ENCODE results near the gene EYS. TPM values are rescaled to one million over a fixed set of nuclear protein-coding genes. Genes with fewer than 3 reads are reported as not detected.
"Not testable (repeated sequence)": the region's sequence is repeated elsewhere in the genome, so short reads cannot be mapped to it uniquely, and the experiment has no call there.

EYS gene
- polyA plus RNA-seq, 3 donors = 0.21 to 0.90 (median 0.22) TPM

DNA sequence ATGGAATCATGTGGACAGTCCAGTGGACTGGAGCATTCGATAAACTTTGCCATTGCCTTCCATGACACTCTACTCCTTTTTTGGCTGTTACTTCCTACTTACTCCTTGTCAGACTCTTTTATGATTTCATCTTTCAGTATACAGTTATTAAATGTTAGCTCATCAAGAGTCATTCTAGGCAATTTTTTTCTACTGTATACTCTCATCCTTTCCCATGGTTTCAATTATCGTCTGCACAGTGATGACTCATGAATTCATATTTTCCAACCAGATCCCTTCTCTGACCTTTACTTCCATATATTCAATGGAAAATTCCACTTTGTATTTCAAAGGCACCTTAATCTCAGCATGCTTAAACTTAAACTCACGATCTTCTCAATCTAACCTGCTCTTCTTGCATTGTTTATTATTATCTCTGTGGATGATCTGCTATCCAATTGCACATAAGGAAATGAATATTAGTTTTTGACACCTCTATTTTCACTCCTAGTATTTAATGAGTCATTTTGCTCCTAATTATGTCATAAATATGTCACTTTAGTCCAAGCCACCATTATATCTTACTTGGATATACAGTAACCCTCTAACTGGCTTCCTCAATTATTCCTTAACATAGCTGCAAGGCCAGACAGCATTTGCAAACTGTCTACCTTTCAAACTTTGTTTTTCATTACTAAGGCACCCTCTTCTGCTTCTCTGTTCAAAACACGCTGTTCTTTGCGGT lies 1643.9 kb downstream of the EYS start:
- WGBS, 3 donors = 84 to 87% (median 84%) methylated on average over 5 of the region's 5 CpGs
- no peak overlapping the region for H3K27ac ChIP-seq (ENCODE audit: low read depth, low read length)

DNA sequence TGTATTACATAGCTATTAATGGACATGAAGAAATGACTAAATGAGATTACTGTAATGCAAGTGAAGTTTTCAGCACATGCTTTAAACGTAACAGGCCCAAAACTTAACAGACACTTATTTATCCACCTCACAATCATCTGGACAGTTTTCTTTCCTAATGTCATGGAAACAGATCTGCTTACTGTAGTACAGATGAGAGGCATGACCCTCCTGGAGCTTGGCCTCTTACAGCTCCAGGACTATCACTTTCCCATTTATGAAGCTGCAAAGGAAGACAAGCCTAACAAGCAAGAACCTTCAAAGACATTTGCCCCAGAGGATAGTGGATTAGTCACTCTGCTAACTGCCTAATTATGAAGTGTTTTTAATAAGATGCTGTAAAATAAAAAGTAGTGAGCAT lies 1652.2 kb downstream of the EYS start:
- WGBS, 3 donors = 70 to 97% (median 71%) methylated on average over 1 of the region's 1 CpG
- no peak overlapping the region for H3K27ac ChIP-seq (ENCODE audit: low read depth, low read length)

DNA sequence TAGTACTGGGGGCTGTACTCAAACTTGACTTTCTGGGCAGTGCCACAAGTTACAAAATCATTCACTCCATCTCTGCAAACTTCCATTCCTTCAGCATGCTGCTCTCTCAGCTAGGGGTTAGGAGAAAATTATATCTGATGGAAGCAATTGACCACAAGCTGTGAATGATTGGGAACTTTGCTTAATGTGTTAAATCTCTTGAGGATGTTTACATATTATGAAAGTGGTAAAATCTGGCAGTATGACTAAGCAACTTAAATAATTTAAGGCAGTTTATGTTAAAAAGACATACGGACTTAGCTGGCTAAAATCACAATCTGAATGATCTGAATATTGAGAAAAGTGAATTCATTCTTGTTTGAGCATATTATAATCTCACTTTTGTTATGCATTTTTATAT lies 1656.4 kb downstream of the EYS start:
- H3K27ac ChIP-seq (ENCODE audit: low read depth, low read length) = no peak overlapping the region
- 39 to 59% (median 50%) methylated on average over 1 of the region's 1 CpG for WGBS, 3 donors

DNA sequence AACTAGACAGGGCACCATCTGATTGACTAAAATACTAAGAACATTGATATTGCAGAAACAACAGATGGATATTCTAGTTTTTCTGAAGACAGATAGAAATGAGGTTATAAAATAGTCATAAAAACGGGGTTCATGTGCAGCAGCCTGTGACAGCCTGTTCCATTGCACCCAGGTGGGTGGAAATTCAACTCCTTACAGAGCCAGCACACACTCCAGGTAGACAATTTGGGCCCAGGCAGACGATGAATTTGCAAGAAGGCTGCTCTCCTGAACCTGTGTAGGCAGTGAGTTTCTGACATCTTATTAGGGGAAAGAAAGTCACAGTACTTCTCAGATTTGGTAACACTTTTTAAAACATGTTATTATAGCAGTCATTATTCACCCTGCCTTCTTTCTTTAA lies 1657.3 kb downstream of the EYS start:
- H3K27ac ChIP-seq (ENCODE audit: low read depth, low read length) = no peak overlapping the region
- 59 to 66% (median 61%) methylated on average over 2 of the region's 2 CpGs for WGBS, 3 donors

DNA sequence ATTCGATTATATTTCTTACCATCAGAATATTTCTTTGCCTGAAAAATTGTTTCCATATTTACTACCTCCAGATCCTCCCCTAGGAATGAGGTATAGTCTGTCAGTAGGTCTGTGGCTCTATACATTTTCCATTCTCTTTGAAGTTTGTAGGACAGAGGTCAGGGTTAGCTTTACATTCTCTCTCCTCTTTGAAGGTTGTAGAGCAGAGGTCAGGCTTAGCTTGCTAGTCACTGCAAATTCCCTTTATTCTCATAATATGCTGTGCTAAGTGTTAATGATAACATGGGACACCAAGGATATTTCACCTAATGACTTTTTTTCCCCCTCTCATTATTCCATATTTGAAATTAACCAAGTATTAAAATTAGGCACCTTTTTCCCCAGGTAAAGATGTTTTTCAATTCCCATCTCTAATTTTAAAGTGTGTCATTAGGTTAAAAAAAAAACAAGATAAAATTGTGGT lies 1660.2 kb downstream of the EYS start:
- WGBS, 3 donors = 38 to 60% (median 56%) methylated on average over 1 of the region's 1 CpG
- no peak overlapping the region for H3K27ac ChIP-seq (ENCODE audit: low read depth, low read length)

DNA sequence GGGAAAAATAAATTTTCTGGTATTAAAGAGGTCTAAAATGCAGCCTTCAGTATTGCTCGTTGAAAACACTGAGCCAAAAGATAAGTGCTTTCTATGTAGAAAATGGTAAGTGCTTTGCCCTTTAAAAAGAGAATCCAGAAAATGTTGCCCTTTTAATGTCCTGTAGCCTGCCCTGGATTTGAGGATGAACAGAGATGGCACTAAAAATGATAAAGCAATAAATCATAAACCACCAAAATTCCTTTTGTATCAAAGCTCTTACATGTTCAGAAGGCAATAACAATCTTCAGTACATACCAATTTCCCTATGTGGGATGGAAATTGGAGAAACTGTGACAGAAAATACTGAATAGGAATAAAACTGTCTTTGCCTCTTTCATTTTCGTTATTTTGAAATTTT lies 1665.7 kb downstream of the EYS start:
- 54 to 76% (median 73%) methylated on average over 2 of the region's 2 CpGs for WGBS, 3 donors
- H3K27ac ChIP-seq (ENCODE audit: low read depth, low read length) = no peak overlapping the region

DNA sequence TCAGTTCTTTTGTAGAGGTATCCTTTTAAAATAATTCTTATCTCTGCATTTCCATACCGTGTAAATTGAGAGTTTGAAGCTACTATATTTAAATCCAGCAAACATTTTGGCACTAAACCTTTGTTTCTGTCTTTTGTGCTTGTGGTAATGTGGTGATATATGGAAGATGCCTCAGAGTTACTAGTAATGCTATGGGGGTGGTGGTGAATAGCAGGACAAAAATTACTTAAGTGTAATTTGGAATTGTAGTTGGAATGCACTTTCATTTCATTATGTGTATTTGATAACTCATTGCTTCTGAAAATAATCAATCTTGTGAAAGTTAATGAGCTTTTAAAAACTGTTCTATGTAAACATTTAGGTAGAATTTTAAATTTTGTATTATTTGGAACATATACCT lies 1666.9 kb downstream of the EYS start:
- WGBS, 3 donors = 57 to 61% (median 58%) methylated on average over 1 of the region's 1 CpG
- no peak overlapping the region for H3K27ac ChIP-seq (ENCODE audit: low read depth, low read length)

DNA sequence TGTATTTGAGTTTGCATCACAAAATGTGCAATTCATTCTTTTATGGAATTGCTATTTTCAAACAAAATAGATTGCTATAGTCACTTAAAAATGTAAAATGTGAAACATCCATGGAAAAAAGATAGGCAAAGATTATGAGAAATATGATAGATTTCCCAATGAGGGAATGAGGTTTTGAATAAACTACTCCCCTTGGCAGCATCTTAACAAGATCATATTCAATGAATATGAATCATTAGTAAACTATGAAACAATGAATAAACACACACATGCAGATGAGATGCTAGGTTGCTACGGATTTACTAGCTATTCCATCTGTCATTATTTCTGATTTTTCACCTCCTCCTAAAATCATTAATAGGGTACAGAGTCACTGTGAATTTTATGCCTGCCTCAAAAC lies 1669.6 kb downstream of the EYS start:
- WGBS, 3 donors = 22 to 51% (median 42%) methylated on average over 1 of the region's 1 CpG
- no peak overlapping the region for H3K27ac ChIP-seq (ENCODE audit: low read depth, low read length)

DNA sequence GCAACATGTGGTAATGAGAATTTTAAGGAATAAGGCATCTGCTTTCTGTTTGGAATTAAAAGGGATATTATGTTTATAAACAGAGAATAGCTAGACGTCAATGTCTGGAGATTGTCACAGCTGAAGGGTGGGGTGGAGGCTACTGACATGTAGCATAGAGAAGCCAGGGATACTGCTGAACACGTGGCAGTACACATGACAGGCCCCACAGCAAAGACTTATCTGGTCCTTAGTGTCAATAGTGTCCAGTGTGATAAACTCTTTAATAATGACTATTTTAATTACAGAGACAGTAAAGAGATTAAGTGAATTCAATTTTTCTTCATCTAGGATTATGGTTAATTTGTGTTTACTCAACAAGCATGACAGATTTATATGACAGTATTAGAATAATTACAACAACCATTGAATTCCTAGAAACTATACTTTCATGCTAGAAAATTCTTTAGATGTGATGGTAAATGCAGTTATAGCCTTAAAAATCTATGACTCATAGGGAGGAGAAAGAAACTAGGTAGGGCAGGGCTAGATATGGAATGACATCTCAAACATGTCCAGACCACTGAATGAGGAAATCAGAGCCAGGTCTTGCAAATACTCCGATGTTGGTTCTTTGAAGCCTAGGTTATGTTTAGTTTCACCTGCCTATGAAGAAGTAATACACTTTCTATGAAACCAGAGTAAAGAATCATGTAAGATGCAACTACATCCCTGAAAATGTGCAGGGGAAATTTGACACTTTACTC lies 1671.9 kb downstream of the EYS start:
- H3K27ac ChIP-seq (ENCODE audit: low read depth, low read length) = no peak overlapping the region
- WGBS, 3 donors = 49 to 59% (median 55%) methylated on average over 3 of the region's 3 CpGs

DNA sequence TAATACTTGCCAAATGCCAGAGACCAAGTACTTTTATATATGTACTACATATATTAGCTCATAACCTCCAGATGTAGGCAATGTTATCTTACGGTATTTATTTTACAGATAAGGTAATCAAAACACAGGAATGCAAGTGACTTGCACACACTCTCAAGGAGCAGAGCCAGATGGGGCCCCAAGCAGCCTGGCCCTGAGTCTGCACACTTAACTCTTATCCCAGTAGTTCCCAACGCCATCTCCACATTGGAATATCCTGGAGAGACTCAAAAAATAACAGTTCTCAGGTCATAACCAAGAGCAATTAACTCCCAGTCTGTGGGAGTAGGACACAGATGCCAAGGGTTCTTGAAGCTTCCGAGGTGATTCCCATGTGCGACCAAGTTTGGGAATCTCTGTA lies 1672.7 kb downstream of the EYS start:
- 63 to 66% (median 63%) methylated on average over 4 of the region's 4 CpGs for WGBS, 3 donors

DNA sequence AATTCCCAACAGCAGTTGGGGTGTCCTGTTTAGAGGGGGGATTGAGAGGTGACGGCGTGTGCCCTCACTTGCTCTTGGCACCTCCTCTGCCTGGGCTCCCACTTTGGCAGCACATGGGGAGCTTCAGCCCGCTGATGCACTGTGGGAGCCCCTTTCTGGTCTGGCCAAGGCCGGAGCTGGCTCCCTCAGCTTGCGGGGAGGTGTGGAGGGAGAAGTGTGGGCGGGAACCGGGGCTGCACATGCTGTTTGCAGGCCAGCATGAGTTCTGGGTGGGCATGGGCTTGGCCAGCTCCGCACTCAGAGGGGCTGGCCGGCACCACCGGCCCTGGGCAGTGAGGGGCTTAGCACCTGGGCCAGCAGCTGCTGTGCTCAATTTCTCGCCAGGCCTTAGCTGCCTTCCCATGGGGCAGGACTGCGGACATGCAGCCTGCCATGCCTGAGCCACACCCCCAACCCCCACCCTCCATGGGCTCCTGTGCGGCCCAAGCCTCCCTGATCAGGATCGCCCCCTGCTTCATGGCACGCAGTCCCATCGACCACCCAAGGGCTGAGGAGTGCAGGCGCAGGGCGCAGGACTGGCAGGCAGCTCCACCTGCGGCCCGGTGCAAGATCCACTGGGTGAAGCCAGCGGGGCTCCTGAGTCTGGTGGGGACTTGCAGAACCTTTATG lies 1675.9 kb downstream of the EYS start:
- not testable (repeated sequence) for H3K27ac ChIP-seq (ENCODE audit: low read depth, low read length)
- 88 to 96% (median 95%) methylated on average over 19 to 21 of the region's 21 CpGs for WGBS, 3 donors

More for the DNA sequence above, 1672.7 kb downstream of the EYS start:
- no peak overlapping the region for H3K27ac ChIP-seq (ENCODE audit: low read depth, low read length)

DNA sequence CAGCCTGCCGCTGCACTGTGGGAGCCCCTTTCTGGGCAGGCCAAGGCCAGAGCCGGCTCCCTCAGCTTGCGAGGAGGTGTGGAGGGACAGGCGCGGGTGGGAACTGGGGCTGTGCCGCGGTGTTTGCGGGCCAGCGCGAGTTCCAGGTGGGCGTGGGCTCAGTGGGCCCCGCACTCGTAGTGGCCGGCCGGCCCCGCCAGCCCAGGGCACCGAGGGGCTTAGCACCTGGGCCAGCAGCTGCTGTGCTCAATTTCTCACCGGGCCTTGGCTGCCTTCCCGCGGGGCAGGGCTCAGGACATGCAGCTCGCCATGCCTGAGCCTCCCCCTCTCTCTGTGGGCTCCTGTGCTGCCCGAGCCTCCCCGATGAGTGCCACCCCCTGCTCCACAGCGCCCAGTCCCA lies 1683.3 kb downstream of the EYS start:
- no peak overlapping the region for H3K27ac ChIP-seq (ENCODE audit: low read depth, low read length)
- WGBS, 3 donors = 96 to 98% (median 96%) methylated on average over 19 to 24 of the region's 24 CpGs

DNA sequence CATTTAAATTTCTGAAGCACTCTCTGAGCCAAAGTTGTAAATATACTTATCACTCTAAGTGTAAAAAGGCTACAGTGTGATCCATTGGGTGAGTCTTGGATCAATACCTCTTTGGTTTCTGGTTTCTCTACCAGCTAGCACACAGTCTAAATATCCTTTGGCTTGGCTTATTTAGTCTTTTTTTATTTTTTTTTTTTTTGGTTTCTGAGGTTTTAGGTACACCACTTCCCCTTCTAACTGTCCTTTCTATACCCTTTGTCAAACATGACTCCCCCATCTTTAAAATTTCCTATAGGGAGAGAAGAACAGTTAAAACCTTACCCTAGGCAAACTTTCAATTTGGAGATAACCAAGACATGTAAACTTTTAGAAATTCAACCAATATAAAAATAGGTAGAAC lies 1692.4 kb downstream of the EYS start:
- no peak overlapping the region for H3K27ac ChIP-seq (ENCODE audit: low read depth, low read length)

DNA sequence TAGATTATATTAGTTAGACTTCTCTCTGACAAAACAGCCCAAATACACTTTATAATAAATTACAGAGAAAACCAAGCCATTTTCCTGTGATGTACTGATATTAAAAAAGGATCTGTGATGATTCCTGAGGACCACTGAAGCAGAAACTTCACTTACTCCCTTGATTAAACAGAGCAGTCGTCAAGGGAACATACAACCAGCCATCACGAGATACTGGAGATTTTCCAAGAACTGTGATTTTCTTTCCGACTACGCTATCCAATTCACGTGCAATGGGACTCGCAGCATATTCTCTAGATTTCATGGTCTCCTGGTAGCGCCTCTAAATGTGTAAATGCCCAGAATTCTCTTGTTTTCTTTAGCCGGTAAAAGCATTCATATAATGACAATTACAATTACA lies 1694.0 kb downstream of the EYS start:
- no peak overlapping the region for H3K27ac ChIP-seq (ENCODE audit: low read depth, low read length)
- WGBS, 3 donors = 53 to 73% (median 56%) methylated on average over 8 of the region's 8 CpGs

DNA sequence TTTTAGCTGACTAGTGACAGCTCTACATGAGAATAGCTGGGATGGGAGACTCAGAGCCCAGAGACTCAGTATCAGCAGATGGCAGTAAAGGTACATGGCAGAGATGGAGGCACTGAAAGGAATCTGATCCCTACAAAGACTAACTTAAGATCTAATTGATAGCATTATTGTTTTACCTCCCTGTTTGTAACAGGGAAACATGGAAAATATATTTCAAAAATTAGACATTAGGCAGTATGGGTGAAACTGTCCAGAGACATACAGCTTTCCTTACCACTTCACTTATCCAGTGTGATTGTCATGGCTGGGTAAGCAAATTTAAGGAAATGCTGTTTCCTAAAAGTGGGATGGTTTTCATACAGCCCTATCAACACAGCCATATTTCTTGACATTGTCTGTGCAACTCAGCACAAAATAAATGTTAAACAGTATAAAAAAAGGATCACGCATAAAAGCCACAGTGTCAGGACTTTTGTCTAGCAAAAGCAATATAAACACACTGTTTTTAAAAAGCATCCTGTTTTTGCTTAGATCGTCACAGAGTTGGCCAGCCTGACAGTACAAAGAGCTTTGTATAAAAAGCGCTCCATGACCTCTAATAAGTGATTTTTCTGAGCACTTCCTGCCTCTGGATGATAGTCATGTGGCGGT lies 1694.5 kb downstream of the EYS start:
- no peak overlapping the region for H3K27ac ChIP-seq (ENCODE audit: low read depth, low read length)
- 54 to 59% (median 58%) methylated on average over 4 of the region's 4 CpGs for WGBS, 3 donors

DNA sequence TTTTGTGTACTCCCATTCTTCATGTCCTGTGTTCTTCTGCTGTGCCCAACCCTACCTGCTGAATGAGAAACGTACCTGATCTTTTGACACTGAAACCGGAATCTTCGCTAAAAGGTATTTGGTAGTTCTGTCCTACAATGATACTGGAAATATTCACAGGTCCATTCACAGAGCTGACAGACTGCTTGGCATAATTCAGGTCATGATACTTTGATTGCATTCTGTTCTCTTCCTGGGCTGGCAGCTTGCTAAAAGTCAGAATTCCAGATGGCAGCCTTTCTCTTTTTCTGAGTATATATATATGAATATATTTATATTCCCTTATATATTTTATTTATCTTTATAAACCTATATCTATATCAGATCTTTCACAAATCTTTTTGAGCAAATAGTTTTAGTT lies 1696.4 kb downstream of the EYS start:
- H3K27ac ChIP-seq (ENCODE audit: low read depth, low read length) = no peak overlapping the region
- 80 to 97% (median 95%) methylated on average over 3 of the region's 3 CpGs for WGBS, 3 donors

DNA sequence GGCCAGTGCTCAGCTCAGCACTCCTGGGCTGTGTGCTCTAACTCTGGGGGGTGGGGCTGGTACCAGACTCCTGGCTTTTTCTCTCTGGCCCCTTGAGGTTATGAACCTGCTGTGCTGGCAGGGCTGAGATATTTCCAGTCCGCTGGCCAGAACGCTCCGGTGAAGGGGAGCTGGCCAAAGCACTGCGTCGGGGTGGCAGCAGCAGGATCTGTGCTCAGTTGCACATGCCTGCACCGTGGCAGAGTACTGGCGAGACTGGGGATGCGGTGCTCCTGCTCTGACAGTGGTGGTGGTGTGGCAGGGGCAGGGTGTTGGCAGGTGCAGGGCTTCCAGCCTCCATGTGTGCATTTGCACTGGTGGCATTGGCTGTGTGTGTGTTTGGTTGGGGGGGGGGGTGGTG lies 1697.0 kb downstream of the EYS start:
- H3K27ac ChIP-seq (ENCODE audit: low read depth, low read length) = no peak overlapping the region
- WGBS, 3 donors = 90 to 92% (median 91%) methylated on average over 8 of the region's 8 CpGs

DNA sequence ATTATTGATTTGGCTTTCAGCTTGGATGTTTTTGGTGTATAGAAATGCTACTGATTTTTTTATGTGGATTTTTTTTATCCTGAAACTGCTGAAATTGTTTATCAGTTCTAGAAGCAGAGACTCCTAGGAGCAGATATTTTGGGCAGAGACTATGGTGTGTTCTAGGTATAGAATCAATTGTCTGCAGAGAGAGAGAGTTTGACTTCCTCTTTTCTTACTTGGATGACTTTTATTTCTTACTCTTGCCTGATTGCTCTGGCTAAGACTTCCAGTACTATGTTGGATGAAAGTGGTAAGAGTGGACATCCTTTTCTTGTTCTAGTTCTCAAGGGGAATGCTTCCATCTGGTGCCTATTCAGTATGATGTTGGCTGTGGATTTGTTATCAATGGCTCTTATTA lies 1700.8 kb downstream of the EYS start:
- H3K27ac ChIP-seq (ENCODE audit: low read depth, low read length) = no peak overlapping the region

DNA sequence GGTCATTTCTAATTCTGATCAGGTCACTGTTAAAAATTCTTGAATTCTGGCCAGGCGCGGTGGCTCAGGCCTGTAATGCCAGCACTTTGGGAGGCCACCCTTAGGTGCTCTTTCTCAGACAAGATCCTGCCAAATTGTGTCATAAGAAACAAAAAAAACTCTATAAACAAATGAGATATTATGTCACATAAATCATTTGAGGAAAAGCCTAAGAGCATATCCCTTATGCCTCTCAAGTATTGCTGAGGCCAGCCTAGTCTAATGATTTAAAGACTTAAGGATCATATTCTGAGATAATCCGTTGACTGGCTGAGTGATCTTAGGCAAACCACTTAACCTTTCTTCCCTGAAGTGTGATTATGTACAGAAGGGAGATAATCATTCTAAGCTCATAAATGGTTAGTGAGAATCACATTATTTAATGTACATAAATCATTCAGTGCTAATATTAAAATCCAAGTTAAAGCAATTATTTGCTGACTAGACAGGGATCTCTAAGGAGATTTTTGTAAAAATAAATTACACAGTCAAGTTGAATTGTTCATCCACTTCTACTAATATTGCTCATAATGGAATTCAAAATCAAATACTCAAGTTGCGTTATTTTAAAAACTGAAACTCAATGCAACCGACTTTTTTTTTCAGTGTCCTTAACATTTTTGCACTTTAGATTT lies 1706.1 kb downstream of the EYS start:
- 84 to 90% (median 90%) methylated on average over 5 of the region's 5 CpGs for WGBS, 3 donors

More for the DNA sequence above, 1706.1 kb downstream of the EYS start:
- H3K27ac ChIP-seq (ENCODE audit: low read depth, low read length) = no peak overlapping the region

Measured in adipose tissue (tissue), 3 donors.